Stimulated activated CD8-positive, alpha-beta memory T cell treated with anti-CD3 and anti-CD28 coated beads, Interleukin-7, amount 100 ng/mL, for 24 hours (primary cell): ENCODE measurements around the gene SCN8A.
"Not testable (repeated sequence)": the region's sequence is repeated elsewhere in the genome, so short reads cannot be mapped to it uniquely, and the experiment has no call there.

Source experiments
- DNase-seq: peaks from one replicate; pipeline ENCODE4 v3.0.0-alpha.2; 2020; ENCODE audit warnings: low read depth

Gene SCN8A

DNA sequence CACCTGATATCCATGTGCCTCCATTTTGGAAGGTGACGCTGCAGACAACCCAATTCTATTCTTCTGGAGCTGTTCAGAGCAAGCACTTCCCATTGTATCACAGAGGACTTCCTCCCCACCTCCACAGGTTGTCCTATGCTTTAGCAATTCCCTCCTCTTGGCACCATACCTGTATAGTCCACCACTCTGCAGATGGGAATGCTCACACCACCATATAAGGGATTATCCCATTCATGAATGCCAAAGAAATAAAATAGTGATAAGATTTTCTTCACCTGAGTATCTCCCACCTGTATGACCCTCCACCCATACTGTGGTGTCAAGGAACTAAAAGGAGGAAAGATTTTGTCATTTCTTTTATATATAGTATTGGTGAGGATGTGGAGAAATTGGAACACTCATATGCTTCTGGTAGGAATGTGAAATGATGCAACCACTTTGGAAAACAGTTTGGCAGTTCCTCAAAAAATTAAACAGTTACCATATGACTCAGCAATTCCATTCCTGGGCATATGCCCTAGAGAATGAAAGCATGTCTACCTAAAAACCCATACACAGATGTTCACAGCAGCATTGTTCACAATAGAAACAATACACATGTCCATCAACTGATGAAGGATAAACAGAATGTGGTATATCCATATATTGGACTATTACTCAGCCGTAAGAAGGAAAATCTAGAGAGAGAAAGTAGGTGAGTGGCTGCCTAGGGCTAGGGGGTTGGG, 182.3 kb downstream of the SCN8A start:
- DNase-seq: no peak

DNA sequence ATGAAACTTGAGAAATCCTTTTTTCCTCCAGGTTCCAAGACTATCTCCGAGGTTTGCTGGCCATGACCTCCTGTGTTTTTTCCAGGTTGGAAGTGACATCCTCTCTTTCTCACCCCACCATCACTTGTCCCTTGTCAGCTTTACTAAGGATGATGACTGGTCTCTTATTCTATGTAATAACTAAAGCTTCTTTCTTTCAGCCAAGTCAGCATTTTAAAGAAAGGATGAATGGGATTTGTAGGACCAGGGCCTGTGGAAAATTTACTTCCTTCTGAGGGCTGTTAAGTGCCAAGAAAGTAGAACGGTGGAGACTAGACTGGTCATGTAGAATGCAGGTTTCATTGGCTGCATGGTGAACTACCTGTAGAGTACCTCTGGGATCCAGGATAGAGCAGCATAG, 183.9 kb downstream of the SCN8A start:
- DNase-seq: no peak

DNA sequence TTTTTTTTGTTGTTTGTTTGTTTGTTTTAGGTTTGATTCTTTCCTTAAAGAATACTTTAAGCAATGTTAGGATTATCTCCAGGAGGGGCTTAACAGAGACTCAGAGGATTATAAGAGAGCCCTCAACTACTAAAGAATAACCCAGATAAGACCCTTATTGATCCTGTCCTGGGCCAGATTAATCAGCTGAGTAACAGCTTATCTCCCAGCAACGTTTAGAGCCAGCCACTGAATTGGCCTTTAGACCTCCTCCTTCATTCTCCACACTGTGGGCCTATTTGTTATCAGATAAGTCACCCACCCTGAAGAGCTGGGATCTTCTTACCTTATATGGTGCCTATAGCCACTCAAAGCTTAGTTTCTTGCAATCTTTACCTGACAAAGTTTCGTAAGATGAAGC, 186.4 kb downstream of the SCN8A start:
- DNase-seq: no peak

DNA sequence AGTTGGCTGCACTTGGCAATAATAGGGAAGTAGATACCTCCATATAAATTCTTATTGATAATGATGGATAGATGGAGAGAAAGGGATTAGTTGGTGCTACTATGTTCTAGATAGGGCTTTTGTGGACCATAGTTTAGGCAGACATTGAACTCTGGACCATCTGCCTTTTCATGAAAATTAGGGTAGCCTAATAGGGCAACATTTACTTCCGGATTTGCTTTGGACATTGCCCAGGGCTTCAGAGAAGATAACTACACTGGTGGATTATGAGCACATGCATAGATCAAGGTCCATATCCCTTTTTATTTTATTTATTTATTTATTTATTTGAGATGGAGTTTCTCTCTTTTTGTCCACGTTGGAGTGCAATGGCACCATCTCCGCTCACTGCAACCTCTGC, 186.9 kb downstream of the SCN8A start:
- DNase-seq: no peak

DNA sequence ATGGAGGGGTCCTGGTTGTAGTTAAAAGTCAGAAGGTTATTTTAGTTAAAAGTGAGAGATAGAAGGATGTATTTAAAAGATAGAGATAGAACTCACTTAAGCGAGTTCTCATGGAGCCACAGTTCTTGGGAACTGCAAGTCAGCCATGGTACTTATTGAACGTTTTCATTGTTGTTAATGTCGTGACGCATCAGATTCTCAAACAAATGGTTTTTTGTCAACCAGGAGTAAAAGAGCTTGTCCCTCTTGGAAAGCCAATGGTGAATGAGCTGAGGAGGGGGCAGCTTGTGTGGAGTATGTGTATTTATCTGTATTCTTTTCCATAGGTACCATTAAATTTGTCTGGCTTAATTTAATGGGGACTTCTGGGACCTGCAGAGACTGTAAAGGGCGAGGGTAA, 188.8 kb downstream of the SCN8A start:
- DNase-seq: no peak

DNA sequence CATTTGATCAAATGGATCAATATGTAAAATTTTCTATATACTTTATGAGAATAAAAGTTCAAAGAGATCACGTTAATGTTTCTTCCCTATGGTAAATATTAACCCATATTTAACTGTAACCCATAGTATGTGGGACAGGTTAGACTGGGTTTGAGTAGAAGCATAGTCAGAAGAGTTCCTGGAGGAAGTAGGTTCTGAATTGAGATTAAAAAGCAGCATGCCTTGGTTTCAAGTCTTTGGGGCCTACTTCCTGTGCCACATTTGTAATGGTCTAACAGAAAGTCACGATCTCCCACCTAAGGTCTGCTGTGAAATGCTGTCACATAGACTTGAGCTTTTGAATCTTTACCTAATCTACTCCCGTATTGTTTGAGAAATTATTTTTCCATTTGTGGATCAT, 193.7 kb downstream of the SCN8A start:
- no peak for DNase-seq

DNA sequence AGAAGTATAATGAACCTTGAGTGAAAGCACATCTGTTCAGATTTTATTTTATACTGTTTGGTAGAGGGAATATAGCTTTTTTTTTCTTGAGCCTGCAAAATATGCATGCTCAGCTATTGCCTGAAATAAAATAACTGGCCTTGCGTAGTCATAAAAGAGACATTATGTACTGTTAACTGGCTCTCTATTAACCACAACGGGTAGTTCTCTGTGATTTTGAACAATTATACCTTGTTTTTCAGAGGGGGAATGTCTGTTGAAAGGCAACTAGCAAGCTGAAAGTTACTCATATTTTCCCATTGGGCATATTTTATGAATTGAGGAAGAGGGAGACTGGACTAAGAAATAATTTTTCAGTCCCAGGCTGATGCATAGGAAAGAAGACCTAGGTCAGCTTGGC, 194.9 kb downstream of the SCN8A start:
- no peak for DNase-seq

DNA sequence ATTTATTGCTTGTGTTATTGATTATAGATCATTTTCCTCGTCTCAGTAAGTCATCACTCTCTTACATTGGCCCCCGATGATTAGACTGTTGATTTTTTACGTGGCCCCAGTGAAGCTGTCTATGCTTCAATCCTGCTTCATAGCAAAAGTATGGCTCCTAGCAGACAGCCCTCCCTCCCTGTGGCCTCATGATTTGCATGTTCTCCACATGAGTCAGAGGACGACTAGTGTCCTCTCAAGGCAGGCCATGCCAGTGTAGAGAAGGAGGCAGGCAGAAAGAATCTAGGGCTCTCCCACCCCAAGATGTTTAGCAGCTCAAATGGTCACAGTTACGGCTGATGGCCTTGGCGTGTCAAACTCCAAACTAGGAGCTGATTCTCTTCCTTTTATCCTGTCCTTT, 197.8 kb downstream of the SCN8A start:
- DNase-seq: no peak

DNA sequence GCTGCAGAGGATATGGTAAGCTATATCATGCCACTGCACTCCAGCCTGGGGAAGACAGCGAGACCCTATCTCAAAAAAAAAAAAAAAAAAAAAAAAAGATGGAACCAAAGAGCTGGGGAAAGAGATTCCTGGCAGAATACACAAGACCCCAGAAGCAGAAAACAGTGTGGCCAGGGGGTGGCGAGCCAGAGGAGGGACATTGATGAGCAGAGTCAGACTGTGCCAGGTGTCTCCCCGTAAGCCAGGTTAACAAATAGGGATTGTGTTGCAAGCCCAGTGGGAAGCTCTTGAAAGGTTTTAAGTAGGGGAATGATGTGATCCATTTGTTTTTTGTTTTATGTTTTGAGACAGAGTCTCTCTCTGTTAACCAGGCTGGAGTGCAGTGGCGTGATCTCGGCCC, 201.4 kb downstream of the SCN8A start:
- no peak for DNase-seq

DNA sequence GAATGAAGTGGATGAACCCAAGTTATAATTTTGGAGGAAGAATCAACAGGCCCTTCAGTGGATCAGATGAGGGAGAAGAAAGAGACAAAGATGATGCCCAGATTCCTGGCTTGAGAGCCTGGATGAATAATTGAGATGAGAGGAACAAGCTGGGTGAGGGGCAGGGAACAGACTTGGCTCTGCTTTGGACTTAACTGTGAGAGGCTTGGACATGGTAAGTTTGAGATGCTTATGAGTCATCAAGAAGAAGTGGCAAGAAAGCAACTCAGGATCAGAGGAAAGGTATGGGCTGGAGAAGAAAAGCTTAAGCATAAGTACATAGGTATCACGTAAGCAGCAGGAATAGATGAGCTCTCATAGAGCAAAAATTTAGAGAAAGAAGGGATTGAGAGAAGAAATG, 202.2 kb downstream of the SCN8A start:
- no peak for DNase-seq

DNA sequence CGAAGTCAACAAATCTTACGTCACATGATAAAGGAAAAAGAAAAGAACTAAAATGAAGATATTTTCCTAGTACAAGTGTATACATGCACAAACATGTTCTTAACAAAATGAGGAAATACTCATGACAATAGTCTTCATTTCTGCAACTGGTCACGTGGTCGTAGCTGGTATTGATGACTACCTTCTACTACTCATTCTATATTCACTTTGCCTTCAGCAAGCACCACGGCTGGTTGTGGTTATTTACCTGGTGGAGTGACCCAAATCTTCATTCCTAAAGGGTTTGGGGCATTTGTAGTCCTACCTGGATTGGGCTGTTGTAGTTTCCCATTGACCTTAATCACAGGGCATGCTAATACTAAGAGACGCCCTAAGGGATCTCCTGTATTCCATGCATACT, 206.3 kb downstream of the SCN8A start:
- DNase-seq: no peak

DNA sequence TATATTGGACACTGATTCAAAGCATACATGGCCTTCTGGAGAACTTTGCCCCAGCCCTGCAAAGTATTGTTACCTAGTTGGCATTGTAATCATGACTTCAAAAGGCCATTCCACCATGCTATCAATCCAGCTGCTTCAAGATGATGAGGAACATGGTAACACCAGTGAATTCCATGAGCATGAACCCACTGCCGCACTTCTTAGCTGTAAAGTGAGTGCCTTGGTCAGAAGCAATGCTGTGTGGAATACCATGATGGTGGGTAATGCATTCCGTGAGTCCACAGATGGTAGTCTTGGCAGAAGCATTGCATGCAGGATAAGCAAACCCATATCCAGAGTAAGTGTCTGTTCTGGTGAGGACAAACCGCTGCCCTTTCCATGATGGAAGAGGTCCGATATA, 207.0 kb downstream of the SCN8A start:
- not testable (repeated sequence) for DNase-seq

DNA sequence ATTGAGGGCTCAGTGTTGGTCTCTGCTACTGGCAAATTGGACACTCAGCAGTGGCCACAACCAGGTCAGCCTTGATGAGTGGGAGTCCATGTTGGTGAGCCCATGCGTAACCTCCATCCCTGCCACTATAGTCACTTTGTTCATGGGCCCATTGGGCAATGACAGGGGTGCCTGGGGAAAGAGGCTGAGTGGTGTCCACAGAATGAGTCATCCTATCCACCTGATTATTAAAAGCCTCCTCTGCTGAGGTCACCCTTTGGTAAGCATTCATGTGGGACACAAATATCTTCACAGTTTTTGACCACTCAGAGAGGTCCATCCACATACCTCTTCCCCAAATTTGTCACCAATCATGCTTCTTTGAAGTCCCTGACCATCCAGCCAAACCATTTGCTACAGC, 207.5 kb downstream of the SCN8A start:
- no peak for DNase-seq

DNA sequence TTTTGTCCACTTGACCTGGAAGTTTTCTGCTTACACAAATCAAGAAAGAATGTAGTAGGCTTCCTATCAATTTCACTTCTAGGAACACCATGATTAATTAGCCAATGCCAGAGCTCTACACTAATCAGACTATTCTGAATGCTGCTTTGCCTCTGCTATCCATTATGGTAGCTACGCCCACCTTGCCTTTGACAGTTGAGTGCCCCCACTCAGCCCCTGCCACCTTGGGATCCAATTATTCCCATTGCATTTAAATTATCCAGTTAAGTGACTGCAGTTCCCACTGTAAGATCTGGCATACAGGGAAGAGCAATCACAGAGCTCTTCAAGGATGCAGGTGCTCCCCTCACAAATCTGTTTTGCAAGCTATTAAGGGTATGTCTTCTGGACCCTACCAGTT, 210.0 kb downstream of the SCN8A start:
- DNase-seq: no peak

DNA sequence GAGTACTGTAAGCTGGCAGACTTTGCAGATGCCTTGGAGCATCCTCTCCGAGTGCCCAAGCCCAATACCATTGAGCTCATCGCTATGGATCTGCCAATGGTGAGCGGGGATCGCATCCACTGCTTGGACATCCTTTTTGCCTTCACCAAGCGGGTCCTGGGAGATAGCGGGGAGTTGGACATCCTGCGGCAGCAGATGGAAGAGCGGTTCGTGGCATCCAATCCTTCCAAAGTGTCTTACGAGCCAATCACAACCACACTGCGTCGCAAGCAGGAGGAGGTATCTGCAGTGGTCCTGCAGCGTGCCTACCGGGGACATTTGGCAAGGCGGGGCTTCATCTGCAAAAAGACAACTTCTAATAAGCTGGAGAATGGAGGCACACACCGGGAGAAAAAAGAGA, 215.9 kb downstream of the SCN8A start:
- no peak for DNase-seq

DNA sequence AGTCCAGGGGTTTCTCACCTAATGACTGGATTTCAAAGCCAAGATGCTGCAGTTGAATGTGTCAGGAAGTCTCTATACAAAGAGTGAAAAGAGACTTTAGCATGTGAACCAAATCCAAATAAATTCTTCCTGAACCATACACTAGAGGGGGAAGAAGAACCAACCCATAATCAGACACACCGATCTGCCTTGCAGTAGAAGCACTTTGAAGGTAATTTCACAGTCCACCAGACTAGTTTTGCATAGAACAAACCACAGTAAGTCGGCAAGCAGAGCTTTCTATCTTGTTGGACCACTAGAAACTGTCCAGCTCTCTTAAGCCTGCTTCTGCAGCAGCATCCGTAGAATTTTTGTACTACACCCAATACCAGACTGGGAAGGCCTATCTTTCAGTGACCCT, 218.2 kb downstream of the SCN8A start:
- DNase-seq: no peak

DNA sequence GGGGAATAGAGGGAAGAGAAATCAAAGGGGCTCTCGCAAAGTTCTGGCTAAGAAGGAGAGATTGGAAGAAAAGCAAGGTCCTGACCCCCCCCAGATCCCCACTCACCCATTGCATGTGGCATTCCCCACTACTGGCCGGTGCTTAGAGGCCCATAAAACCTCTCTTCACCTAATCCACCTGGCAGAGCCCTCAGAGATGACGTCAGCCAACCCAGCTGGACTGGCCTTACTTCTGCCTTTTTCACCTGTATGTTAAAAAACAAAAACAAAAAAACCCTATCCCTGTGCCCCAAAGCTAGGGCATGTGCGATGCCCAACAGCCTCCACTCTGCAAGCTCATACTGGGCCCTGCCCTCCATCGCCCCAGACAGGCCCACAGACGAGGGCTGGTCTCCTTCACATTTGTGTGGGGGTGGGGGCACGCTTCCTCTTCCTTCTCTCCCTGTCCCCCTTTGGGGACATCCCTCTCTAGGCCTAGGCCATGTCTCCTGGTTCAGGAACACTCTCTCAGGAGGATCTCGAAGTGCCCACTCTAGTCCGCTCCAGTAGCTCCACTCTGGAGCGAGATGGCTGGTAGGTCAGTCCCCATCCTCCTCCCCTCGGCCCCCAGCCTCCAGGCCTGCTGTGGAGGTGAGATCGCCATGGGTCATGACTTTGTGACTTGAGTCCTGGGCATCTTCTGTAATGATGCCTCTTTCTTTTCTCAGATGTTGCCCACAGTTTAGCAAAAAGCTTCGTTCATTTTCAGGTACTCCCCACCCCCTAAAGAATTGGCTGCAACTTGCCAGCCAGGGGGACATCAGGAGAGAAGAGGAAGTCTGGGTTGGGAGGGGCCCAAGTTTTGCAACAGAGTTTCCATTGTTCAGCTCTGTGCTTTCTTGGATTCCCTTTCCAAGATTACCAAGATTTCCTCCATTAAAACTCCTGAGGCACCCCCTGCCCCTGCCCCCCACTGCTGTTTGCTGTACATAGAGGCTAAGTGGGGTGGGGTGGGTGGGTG, 220.5 kb downstream of the SCN8A start:
- DNase-seq: no peak

DNA sequence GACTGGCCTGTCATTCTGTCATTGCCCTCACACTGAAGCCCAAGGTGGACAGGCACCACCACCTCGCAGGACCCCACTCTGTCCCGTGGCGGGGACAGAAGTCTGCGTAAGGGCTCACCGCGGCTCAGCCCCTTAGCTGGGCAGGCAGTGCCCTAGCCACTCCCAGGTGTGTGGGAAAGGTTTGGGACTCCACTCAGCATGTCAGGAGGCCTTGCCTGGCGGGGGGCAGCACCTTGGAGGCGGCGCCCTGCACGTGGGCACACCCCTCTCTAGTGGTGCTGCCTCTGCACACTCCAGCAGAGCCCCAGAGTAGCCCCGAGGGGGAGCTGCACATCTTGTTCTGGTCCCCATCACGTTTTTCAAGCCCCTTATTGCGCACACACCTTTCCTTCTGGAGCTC, 221.8 kb downstream of the SCN8A start:
- no peak for DNase-seq

DNA sequence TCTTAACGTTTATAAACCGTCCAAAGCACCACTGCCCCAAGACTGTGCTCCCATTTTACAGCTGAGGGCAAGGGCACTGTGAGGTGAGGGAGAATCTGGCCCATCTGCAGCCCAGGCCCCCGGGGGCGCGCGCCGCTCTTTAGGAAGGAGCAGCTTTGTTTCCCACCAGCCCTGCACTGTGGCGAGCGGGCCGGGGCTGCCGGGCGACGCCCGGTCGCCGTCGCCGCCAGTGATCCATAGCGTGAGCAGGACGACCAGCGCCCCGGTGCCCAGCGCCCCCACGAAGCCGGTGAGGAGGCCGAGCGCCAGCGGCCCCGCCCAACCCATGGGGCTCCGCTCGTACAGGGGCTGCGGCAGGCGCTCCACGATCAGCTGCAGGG, 222.9 kb downstream of the SCN8A start:
- no peak for DNase-seq

DNA sequence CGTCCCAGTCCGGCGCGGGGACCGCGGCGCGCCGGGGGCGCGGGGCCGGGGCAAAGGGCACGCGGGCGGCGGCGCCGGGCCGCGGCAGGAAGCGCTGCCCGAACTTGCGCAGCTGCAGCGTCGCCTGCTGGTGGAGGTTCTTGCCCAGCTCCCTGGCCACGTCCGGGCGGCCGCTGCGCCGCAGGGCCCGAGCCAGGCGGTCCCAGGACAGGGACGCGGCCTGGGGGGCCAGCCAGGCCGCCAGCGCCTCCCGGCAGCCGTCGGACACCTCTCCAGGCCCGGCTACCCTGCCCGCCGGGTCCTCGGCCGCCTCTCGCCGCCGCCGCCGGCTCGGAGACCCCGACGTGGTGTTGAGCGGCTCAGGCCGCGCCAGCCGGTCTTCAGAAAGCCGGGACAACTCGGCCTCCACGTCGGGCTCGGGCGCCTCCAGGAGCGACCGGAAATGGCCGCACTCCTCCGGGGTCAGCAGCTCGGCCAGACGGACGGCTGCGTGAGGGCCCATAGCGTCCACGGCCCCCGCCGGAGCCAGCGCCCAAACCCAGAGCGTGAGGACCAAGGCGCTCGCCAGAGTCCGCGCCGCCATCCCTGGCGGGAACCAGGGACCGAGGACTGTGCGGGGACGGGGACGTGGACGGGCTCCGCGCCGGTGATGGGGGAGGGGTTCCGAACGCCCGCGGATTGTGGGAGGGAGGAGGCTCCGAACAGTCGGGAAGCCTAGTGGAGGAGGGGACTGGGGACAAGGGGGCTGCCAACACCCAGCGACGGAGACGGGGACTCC, 223.5 kb downstream of the SCN8A start:
- peak; percentile 29 for DNase-seq

DNA sequence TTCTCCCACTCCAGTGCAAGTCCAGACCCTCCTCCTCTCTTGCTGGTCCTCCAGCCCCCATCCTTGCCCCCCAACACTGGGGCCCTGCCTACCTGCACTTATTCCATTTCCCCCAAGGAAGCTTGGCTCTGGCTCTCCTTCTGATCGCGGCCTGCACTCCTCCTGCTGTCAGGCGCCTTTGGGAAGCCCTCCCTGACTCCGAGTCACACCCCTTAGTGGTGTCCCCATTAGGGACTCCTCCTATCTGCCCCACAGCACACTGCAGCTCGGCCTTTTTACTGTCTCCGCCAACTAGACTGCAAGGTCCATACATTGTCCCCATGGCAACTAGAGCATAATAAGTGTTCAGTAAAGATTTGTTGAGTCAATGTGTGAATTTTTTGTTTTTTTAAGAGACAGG, 224.5 kb downstream of the SCN8A start:
- no peak for DNase-seq
